ENCODE data around the gene FAAP20. TPM values are rescaled to one million over a fixed set of nuclear protein-coding genes. Genes with fewer than 3 reads are reported as not detected.

The FAAP20 gene
- total RNA-seq, 1 donor from 2014 or later = 114 TPM

DNA sequence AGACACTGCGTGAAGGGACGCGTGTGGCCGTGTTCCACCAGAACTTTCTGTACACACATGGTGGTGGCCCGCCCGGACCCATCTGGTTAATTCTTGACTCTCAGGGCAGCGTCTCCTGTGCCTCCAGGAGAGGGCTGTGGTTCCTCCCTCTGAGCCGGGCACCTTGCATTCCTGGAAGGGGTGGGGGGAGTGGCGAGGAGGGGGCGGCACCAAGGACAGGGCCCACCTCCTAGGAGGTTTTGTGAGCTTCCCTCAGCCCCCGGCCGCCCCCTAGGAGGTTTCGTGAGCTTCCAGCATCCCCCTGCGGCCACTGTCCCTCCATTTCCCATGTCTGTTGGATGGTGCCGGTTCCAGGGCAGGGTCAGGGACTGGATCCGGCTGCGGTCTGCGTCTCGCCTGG is 28.9 kb downstream of the FAAP20 start:
- no peaks in the 10 kb centered on the region for H3K9me3 Mint-ChIP-seq (ENCODE audit: unreplicated experiment)
- no peaks in the 10 kb centered on the region for H3K27me3 Mint-ChIP-seq (ENCODE audit: low read depth, unreplicated experiment)
- Histone ChIP-seq H3K4me1 (ENCODE audit: insufficient read depth, low read length) (no peaks in the 10 kb centered on the region), H3K27ac (ENCODE audit: low read depth, low read length) (no peak overlapping the region), H3K4me3 (ENCODE audit: insufficient read depth, low read depth, low read length) (no peak overlapping the region), H3K9me3 (ENCODE audit: insufficient read depth, low read depth, low read length) (peaks cover 3% of the 10 kb centered on the region), H4K20me1 (ENCODE audit: insufficient read depth, low read length) (no peaks in the 10 kb centered on the region), H3K36me3 (ENCODE audit: insufficient read depth, low read length) (no peaks in the 10 kb centered on the region), H3K79me2 (ENCODE audit: insufficient read depth, low read length) (no peaks in the 10 kb centered on the region), H3K27me3 (ENCODE audit: insufficient read depth, low read length) (no peaks in the 10 kb centered on the region), H3K9ac (ENCODE audit: low read length) (no peak overlapping the region), H2AFZ (ENCODE audit: low read depth, low read length) (no peak overlapping the region), H3K4me2 (ENCODE audit: low read length) (no peak overlapping the region)
- DNase-seq (ENCODE audit: low read depth) (no peak), FAIRE-seq (no peak)
- TF ChIP-seq, protein P1, sequence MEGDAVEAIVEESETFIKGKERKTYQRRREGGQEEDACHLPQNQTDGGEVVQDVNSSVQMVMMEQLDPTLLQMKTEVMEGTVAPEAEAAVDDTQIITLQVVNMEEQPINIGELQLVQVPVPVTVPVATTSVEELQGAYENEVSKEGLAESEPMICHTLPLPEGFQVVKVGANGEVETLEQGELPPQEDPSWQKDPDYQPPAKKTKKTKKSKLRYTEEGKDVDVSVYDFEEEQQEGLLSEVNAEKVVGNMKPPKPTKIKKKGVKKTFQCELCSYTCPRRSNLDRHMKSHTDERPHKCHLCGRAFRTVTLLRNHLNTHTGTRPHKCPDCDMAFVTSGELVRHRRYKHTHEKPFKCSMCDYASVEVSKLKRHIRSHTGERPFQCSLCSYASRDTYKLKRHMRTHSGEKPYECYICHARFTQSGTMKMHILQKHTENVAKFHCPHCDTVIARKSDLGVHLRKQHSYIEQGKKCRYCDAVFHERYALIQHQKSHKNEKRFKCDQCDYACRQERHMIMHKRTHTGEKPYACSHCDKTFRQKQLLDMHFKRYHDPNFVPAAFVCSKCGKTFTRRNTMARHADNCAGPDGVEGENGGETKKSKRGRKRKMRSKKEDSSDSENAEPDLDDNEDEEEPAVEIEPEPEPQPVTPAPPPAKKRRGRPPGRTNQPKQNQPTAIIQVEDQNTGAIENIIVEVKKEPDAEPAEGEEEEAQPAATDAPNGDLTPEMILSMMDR (IDR thresholded peaks at IDR 0.05; ENCODE audit: insufficient read depth, low read depth, low read length) = no peak
- TF ChIP-seq EZH2 (IDR thresholded peaks at IDR 0.05; ENCODE audit: insufficient read depth, low read length) = no peak
- no peaks in the 10 kb centered on the region for H3K4me1 Mint-ChIP-seq (ENCODE audit: low read depth, unreplicated experiment)
- H3K27ac Mint-ChIP-seq (ENCODE audit: unreplicated experiment) = no peak overlapping the region
- H3K4me3 Mint-ChIP-seq (ENCODE audit: unreplicated experiment) = no peak overlapping the region
- peaks cover 38% of the 10 kb centered on the region for H3K36me3 Mint-ChIP-seq (ENCODE audit: low read depth, unreplicated experiment)

- Mint-ChIP-seq H3K36me3 (ENCODE audit: low read depth, unreplicated experiment) (peaks cover 32% of the 10 kb centered on the region), H3K9me3 (ENCODE audit: unreplicated experiment) (no peaks in the 10 kb centered on the region), H3K27me3 (ENCODE audit: low read depth, unreplicated experiment) (no peaks in the 10 kb centered on the region), H3K4me1 (ENCODE audit: low read depth, unreplicated experiment) (no peaks in the 10 kb centered on the region), H3K27ac (ENCODE audit: unreplicated experiment) (no peak overlapping the region), H3K4me3 (ENCODE audit: unreplicated experiment) (no peak overlapping the region)
- Histone ChIP-seq H3K27ac (ENCODE audit: low read depth, low read length) (no peak overlapping the region), H4K20me1 (ENCODE audit: insufficient read depth, low read length) (no peaks in the 10 kb centered on the region), H2AFZ (ENCODE audit: low read depth, low read length) (no peak overlapping the region), H3K36me3 (ENCODE audit: insufficient read depth, low read length) (no peaks in the 10 kb centered on the region), H3K4me3 (ENCODE audit: insufficient read depth, low read depth, low read length) (no peak overlapping the region), H3K27me3 (ENCODE audit: insufficient read depth, low read length) (no peaks in the 10 kb centered on the region), H3K9me3 (ENCODE audit: insufficient read depth, low read depth, low read length) (peaks cover 3% of the 10 kb centered on the region), H3K4me1 (ENCODE audit: insufficient read depth, low read length) (no peaks in the 10 kb centered on the region), H3K9ac (ENCODE audit: low read length) (no peak overlapping the region), H3K4me2 (ENCODE audit: low read length) (no peak overlapping the region), H3K79me2 (ENCODE audit: insufficient read depth, low read length) (no peaks in the 10 kb centered on the region)
- TF ChIP-seq, protein P1 (IDR thresholded peaks at IDR 0.05; ENCODE audit: insufficient read depth, low read depth, low read length) = peak; percentile 8
- TF ChIP-seq EZH2 (IDR thresholded peaks at IDR 0.05; ENCODE audit: insufficient read depth, low read length) = no peak
- DNase-seq (ENCODE audit: low read depth) (no peak), FAIRE-seq (no peak)
Observed at GRCh38 chr1:2163205-2163604, 31.4 kb downstream of the FAAP20 start.

DNA sequence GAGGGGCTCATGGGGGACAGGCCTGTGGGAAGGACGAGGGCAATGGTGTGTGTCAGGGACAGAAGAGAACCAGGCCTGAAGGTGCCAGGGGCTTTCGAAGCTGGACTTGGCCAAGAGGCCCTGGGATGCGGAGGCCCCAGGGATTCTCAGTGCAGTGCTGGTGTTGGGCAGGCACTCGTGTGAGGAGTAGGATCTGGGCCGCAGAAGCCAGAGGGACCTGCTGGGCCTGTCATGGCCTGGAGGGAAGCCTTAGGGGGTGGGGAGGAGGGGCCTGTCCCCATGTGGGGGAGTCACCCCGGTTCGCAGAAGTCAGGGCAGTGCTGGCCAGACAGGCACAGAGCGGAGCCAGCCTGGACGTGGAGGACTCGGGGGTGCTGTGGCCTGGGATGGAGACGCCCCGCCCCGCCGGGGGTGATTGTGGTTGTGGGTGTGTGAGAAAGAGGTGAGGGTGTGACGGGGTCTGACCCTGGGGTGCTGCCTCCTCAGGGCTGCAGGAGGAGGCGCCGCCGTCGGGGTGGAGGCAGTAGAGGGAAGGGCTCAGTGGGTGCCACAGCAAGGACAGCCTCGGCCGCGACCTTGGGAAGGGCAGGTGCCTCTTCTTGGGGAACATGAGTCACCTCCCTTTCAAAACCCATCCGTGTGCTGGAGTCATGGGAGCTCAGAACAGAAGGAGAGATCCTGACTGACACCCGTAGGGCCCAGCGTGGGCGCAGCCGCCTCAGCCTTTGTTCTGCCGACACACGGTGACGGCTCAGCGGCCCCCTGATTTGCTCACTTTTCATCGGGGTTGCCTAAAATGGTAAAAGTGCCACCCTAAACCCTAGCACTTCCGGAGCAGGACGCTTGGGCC is 33.9 kb downstream of the FAAP20 start:
- Histone ChIP-seq H3K4me3 (ENCODE audit: insufficient read depth, low read depth, low read length) (no peak overlapping the region), H3K27ac (ENCODE audit: low read depth, low read length) (no peak overlapping the region), H4K20me1 (ENCODE audit: insufficient read depth, low read length) (no peaks in the 10 kb centered on the region), H3K4me2 (ENCODE audit: low read length) (no peak overlapping the region), H3K36me3 (ENCODE audit: insufficient read depth, low read length) (no peaks in the 10 kb centered on the region), H3K9ac (ENCODE audit: low read length) (no peak overlapping the region), H3K9me3 (ENCODE audit: insufficient read depth, low read depth, low read length) (peaks cover 3% of the 10 kb centered on the region), H3K4me1 (ENCODE audit: insufficient read depth, low read length) (no peaks in the 10 kb centered on the region), H3K27me3 (ENCODE audit: insufficient read depth, low read length) (no peaks in the 10 kb centered on the region), H3K79me2 (ENCODE audit: insufficient read depth, low read length) (no peaks in the 10 kb centered on the region), H2AFZ (ENCODE audit: low read depth, low read length) (no peak overlapping the region)
- no peaks in the 10 kb centered on the region for H3K4me1 Mint-ChIP-seq (ENCODE audit: low read depth, unreplicated experiment)
- H3K27me3 Mint-ChIP-seq (ENCODE audit: low read depth, unreplicated experiment) = no peaks in the 10 kb centered on the region
- H3K4me3 Mint-ChIP-seq (ENCODE audit: unreplicated experiment) = no peak overlapping the region
- H3K9me3 Mint-ChIP-seq (ENCODE audit: unreplicated experiment) = no peaks in the 10 kb centered on the region
- no peak overlapping the region for H3K27ac Mint-ChIP-seq (ENCODE audit: unreplicated experiment)
- no peak for FAIRE-seq
- TF ChIP-seq, protein P1 (IDR thresholded peaks at IDR 0.05; ENCODE audit: insufficient read depth, low read depth, low read length) = no peak
- no peak for TF ChIP-seq EZH2 (IDR thresholded peaks at IDR 0.05; ENCODE audit: insufficient read depth, low read length)
- H3K36me3 Mint-ChIP-seq (ENCODE audit: low read depth, unreplicated experiment) = peaks cover 35% of the 10 kb centered on the region
- DNase-seq (ENCODE audit: low read depth) = no peak
